ENCODE measurements around the gene ACP2. TPM values are rescaled to one million over a fixed set of nuclear protein-coding genes. Genes with fewer than 3 reads are reported as not detected.

ACP2 gene
- total and polyA plus RNA-seq, 2 donors (not counting 1 experiment from before 2014, with no cell fraction given) = 16.3 to 29.5 TPM

- intact Hi-C loops (cut with micrococcal nuclease) = no loop called here
- no peaks in the 10 kb centered on the region for H3K9me3 ChIP-seq (ENCODE audit: control extremely low read depth in 1 of 3, control insufficient read depth in 2 of 3, insufficient read depth in 1 of 3, low read length in 2 of 3)
- no peaks in the 10 kb centered on the region for H4K20me1 ChIP-seq (ENCODE audit: control insufficient read depth, insufficient read depth, low read length, poor library complexity, severe bottlenecking)
- H3K4me1 ChIP-seq (ENCODE audit: control insufficient read depth in 2 of 2, insufficient read depth in 2 of 2, low read length in 2 of 2) = no peaks in the 10 kb centered on the region
- H3K36me3 ChIP-seq (replicated peaks in 1 of 2; ENCODE audit: control extremely low read depth in 1 of 2, control insufficient read depth in 1 of 2, extremely low read depth in 1 of 2, insufficient read depth in 2 of 2, low read length in 1 of 2) = peaks cover 4 to 38% of the 10 kb centered on the region in 2 experiments
- ChIA-PET CTCF (interaction anchor here (1.0 to 3.2 kb wide), 2 partner anchors 176 to 218 kb away, joined by 3 to 13 read pairs; no protein-coding TSS in a partner anchor), POLR2A (interaction anchor here (1.1 to 2.1 kb wide), 2 partner anchors 20 to 21 kb away, joined by 4 to 6 read pairs; partner anchors contain the start of gene DDB2)
- no CpG with 5 or more reads among the region's 12 CpGs for WGBS (ENCODE audit: insufficient coverage)
- Mint-ChIP-seq H3K27me3 (no peaks in the 10 kb centered on the region), H3K27ac (no peak overlapping the region), H3K9me3 (ENCODE audit: insufficient read depth) (no peaks in the 10 kb centered on the region), H3K4me1 (no peaks in the 10 kb centered on the region), H3K4me3 (no peak overlapping the region)
- H3K27ac ChIP-seq (ENCODE audit: low read length in 2 of 2) = no peak overlapping the region
- TF ChIP-seq CTCF (IDR thresholded peaks at IDR 0.05) = no peak
- TF ChIP-seq EZH2 (IDR thresholded peaks at IDR 0.05; ENCODE audit: borderline replicate concordance, insufficient read depth, low read depth, low read length, poor library complexity, severe bottlenecking) = no peak
- no peak for ATAC-seq (ENCODE audit: low read depth)
- no peak overlapping the region for H3K4me3 ChIP-seq (ENCODE audit: control extremely low read depth in 1 of 5, extremely low read depth in 1 of 5, insufficient read depth in 1 of 5, low read depth in 2 of 5, low read length in 4 of 5)
- no peak overlapping the region for H2AFZ ChIP-seq (ENCODE audit: insufficient read depth, low read depth, low read length, poor library complexity, severe bottlenecking)
- no peaks in the 10 kb centered on the region for H3K27me3 ChIP-seq (replicated peaks in 1 of 4; ENCODE audit: control extremely low read depth in 1 of 4, control insufficient read depth in 3 of 4, insufficient read depth in 4 of 4, low read length in 3 of 4)
- no peak overlapping the region for H3K9ac ChIP-seq (ENCODE audit: low read length)
- H3K79me2 ChIP-seq (ENCODE audit: control insufficient read depth, insufficient read depth, low read length) = no peaks in the 10 kb centered on the region
- DNase-seq = no peak
- no peak overlapping the region for H3K4me2 ChIP-seq (replicated peaks; ENCODE audit: low read depth, low read length, poor library complexity, severe bottlenecking)
Measured at GRCh38 chr11:47235163-47235562, 13.5 kb downstream of the ACP2 start.

GRCh38 chr11:47234669-47235100, 13.9 kb downstream of the ACP2 start:
- ATAC-seq (ENCODE audit: low read depth) (no peak), DNase-seq (no peak)
- Histone ChIP-seq H3K4me3 (ENCODE audit: control extremely low read depth in 1 of 5, extremely low read depth in 1 of 5, insufficient read depth in 1 of 5, low read depth in 2 of 5, low read length in 4 of 5) (no peak overlapping the region), H4K20me1 (ENCODE audit: control insufficient read depth, insufficient read depth, low read length, poor library complexity, severe bottlenecking) (no peaks in the 10 kb centered on the region), H3K36me3 (replicated peaks in 1 of 2; ENCODE audit: control extremely low read depth in 1 of 2, control insufficient read depth in 1 of 2, extremely low read depth in 1 of 2, insufficient read depth in 2 of 2, low read length in 1 of 2) (peaks cover 3 to 33% of the 10 kb centered on the region in 2 experiments), H3K27me3 (replicated peaks in 1 of 4; ENCODE audit: control extremely low read depth in 1 of 4, control insufficient read depth in 3 of 4, insufficient read depth in 4 of 4, low read length in 3 of 4) (no peaks in the 10 kb centered on the region), H3K9ac (ENCODE audit: low read length) (no peak overlapping the region), H3K4me1 (ENCODE audit: control insufficient read depth in 2 of 2, insufficient read depth in 2 of 2, low read length in 2 of 2) (no peaks in the 10 kb centered on the region), H3K9me3 (ENCODE audit: control extremely low read depth in 1 of 3, control insufficient read depth in 2 of 3, insufficient read depth in 1 of 3, low read length in 2 of 3) (no peaks in the 10 kb centered on the region), H3K79me2 (ENCODE audit: control insufficient read depth, insufficient read depth, low read length) (no peaks in the 10 kb centered on the region), H2AFZ (ENCODE audit: insufficient read depth, low read depth, low read length, poor library complexity, severe bottlenecking) (no peak overlapping the region), H3K4me2 (replicated peaks; ENCODE audit: low read depth, low read length, poor library complexity, severe bottlenecking) (no peak overlapping the region), H3K27ac (ENCODE audit: low read length in 2 of 2) (no peak overlapping the region)
- 64% methylated on average over 12 of the region's 12 CpGs for WGBS (ENCODE audit: insufficient coverage)
- ChIA-PET CTCF (interaction anchor here (1.2 to 3.2 kb wide), 2 partner anchors 25 to 177 kb away, joined by 3 to 13 read pairs; no protein-coding TSS in a partner anchor), POLR2A (interaction anchor here (2.1 kb wide), 1 partner anchor 20 kb away, joined by 6 read pairs; the partner anchor contains the start of gene DDB2)
- Mint-ChIP-seq H3K27me3 (no peaks in the 10 kb centered on the region), H3K9me3 (ENCODE audit: insufficient read depth) (no peaks in the 10 kb centered on the region), H3K4me3 (no peak overlapping the region), H3K4me1 (no peaks in the 10 kb centered on the region), H3K27ac (no peak overlapping the region)
- TF ChIP-seq EZH2 (IDR thresholded peaks at IDR 0.05; ENCODE audit: borderline replicate concordance, insufficient read depth, low read depth, low read length, poor library complexity, severe bottlenecking) (no peak), CTCF (IDR thresholded peaks at IDR 0.05) (no peak)
- intact Hi-C loops (cut with micrococcal nuclease) = no loop called here

Measured in B cell (primary cell).